Measurements from ENCODE around the gene PPP4R4.

PPP4R4 gene

GRCh38 chr14:94312481-94313246 is 138.5 kb downstream of the PPP4R4 start:
- H3K27me3 ChIP-seq (ENCODE audit: insufficient read depth, low read depth, severe bottlenecking), result peaks cover 2% of the 10 kb centered on the region
- no peak for TF ChIP-seq CTCF (IDR thresholded peaks at IDR 0.05; ENCODE audit: low read depth, low read length)
- H3K27ac ChIP-seq, result no peak overlapping the region
- no peak overlapping the region for H3K4me3 ChIP-seq (ENCODE audit: low read depth, low read length)
- no peak for DNase-seq
- H3K36me3 ChIP-seq, result no peaks in the 10 kb centered on the region
- H3K9me3 ChIP-seq (ENCODE audit: severe bottlenecking), result peaks cover 7% of the 10 kb centered on the region

- Histone ChIP-seq H3K4me3 (ENCODE audit: low read depth, low read length) (no peak overlapping the region), H3K27ac (no peak overlapping the region), H3K36me3 (no peaks in the 10 kb centered on the region), H3K9me3 (ENCODE audit: severe bottlenecking) (peaks cover 3% of the 10 kb centered on the region), H3K27me3 (ENCODE audit: insufficient read depth, low read depth, severe bottlenecking) (no peaks in the 10 kb centered on the region)
- no peak for TF ChIP-seq CTCF (IDR thresholded peaks at IDR 0.05; ENCODE audit: low read depth, low read length)
- no peak for DNase-seq
Measured at GRCh38 chr14:94313991-94314655, 140.0 kb downstream of the PPP4R4 start.

- peaks cover 3% of the 10 kb centered on the region for H3K9me3 ChIP-seq (ENCODE audit: severe bottlenecking)
- no peak for DNase-seq
- no peaks in the 10 kb centered on the region for H3K27me3 ChIP-seq (ENCODE audit: insufficient read depth, low read depth, severe bottlenecking)
- no peak overlapping the region for H3K4me3 ChIP-seq (ENCODE audit: low read depth, low read length)
- TF ChIP-seq CTCF (IDR thresholded peaks at IDR 0.05; ENCODE audit: low read depth, low read length), result no peak
- no peaks in the 10 kb centered on the region for H3K36me3 ChIP-seq
- H3K27ac ChIP-seq, result no peak overlapping the region
Measured at GRCh38 chr14:94314890-94315289, 140.8 kb downstream of the PPP4R4 start.

GRCh38 chr14:94316692-94317091 is 142.6 kb downstream of the PPP4R4 start:
- peaks cover 3% of the 10 kb centered on the region for H3K9me3 ChIP-seq (ENCODE audit: severe bottlenecking)
- DNase-seq, result no peak
- no peaks in the 10 kb centered on the region for H3K27me3 ChIP-seq (ENCODE audit: insufficient read depth, low read depth, severe bottlenecking)
- H3K4me3 ChIP-seq (ENCODE audit: low read depth, low read length), result no peak overlapping the region
- H3K36me3 ChIP-seq, result no peaks in the 10 kb centered on the region
- no peak for TF ChIP-seq CTCF (IDR thresholded peaks at IDR 0.05; ENCODE audit: low read depth, low read length)
- no peak overlapping the region for H3K27ac ChIP-seq

GRCh38 chr14:94317259-94317658 is 143.1 kb downstream of the PPP4R4 start:
- DNase-seq, result peak; percentile 54
- Histone ChIP-seq H3K27ac (no peak overlapping the region), H3K36me3 (no peaks in the 10 kb centered on the region), H3K9me3 (ENCODE audit: severe bottlenecking) (peaks cover 3% of the 10 kb centered on the region), H3K4me3 (ENCODE audit: low read depth, low read length) (no peak overlapping the region), H3K27me3 (ENCODE audit: insufficient read depth, low read depth, severe bottlenecking) (no peaks in the 10 kb centered on the region)
- no peak for TF ChIP-seq CTCF (IDR thresholded peaks at IDR 0.05; ENCODE audit: low read depth, low read length)
